ENCODE results near the gene ABLIM2.

Gene ABLIM2

GRCh38 chr4:8106451-8107025 lies 52.1 kb downstream of the ABLIM2 start:
- H3K9ac ChIP-seq (ENCODE audit: low read length) = no peak overlapping the region
- no peaks in the 10 kb centered on the region for H3K9me3 ChIP-seq (ENCODE audit: insufficient read depth, low read length)
- no peaks in the 10 kb centered on the region for H3K9me2 ChIP-seq (replicated peaks; ENCODE audit: insufficient read depth, low read length)
- no peaks in the 10 kb centered on the region for H3K36me3 ChIP-seq (ENCODE audit: low read length)
- no peak overlapping the region for H3K27ac ChIP-seq (ENCODE audit: low read depth, low read length)
- H3K79me2 ChIP-seq (ENCODE audit: insufficient read depth, low read length) = no peaks in the 10 kb centered on the region
- H2AFZ ChIP-seq (ENCODE audit: low read depth, low read length, severe bottlenecking) = no peak overlapping the region
- H3K4me2 ChIP-seq (ENCODE audit: low read depth, low read length, poor library complexity, severe bottlenecking) = no peak overlapping the region
- no peaks in the 10 kb centered on the region for H4K20me1 ChIP-seq (ENCODE audit: low read depth, low read length)
- H3K27me3 ChIP-seq (ENCODE audit: low read length) = no peaks in the 10 kb centered on the region
- TF ChIP-seq EZH2phosphoT487 (conservative IDR thresholded peaks at IDR 0.05; ENCODE audit: low read length) (no peak), CTCF (IDR thresholded peaks at IDR 0.05; ENCODE audit: insufficient read depth, low read length, poor library complexity, severe bottlenecking) (no peak)
- no peak overlapping the region for H3K4me3 ChIP-seq (ENCODE audit: insufficient read depth, low read length, poor library complexity, severe bottlenecking)
- no peaks in the 10 kb centered on the region for H3F3A ChIP-seq (ENCODE audit: insufficient read depth)

GRCh38 chr4:8105306-8106100 lies 53.1 kb downstream of the ABLIM2 start:
- Histone ChIP-seq H3K27ac (ENCODE audit: low read depth, low read length) (no peak overlapping the region), H4K20me1 (ENCODE audit: low read depth, low read length) (no peaks in the 10 kb centered on the region), H3K36me3 (ENCODE audit: low read length) (no peaks in the 10 kb centered on the region), H3K4me2 (ENCODE audit: low read depth, low read length, poor library complexity, severe bottlenecking) (no peak overlapping the region), H3K27me3 (ENCODE audit: low read length) (no peaks in the 10 kb centered on the region), H3K79me2 (ENCODE audit: insufficient read depth, low read length) (no peaks in the 10 kb centered on the region), H3K9me2 (replicated peaks; ENCODE audit: insufficient read depth, low read length) (no peaks in the 10 kb centered on the region), H3F3A (ENCODE audit: insufficient read depth) (no peaks in the 10 kb centered on the region), H2AFZ (ENCODE audit: low read depth, low read length, severe bottlenecking) (no peak overlapping the region), H3K9ac (ENCODE audit: low read length) (no peak overlapping the region), H3K9me3 (ENCODE audit: insufficient read depth, low read length) (no peaks in the 10 kb centered on the region), H3K4me3 (ENCODE audit: insufficient read depth, low read length, poor library complexity, severe bottlenecking) (no peak overlapping the region)
- no peak for TF ChIP-seq CTCF (IDR thresholded peaks at IDR 0.05; ENCODE audit: insufficient read depth, low read length, poor library complexity, severe bottlenecking)
- TF ChIP-seq EZH2phosphoT487 (conservative IDR thresholded peaks at IDR 0.05; ENCODE audit: low read length) = no peak

GRCh38 chr4:8104491-8105305 lies 53.9 kb downstream of the ABLIM2 start:
- H3K9me2 ChIP-seq (replicated peaks; ENCODE audit: insufficient read depth, low read length) = no peaks in the 10 kb centered on the region
- no peak overlapping the region for H3K4me3 ChIP-seq (ENCODE audit: insufficient read depth, low read length, poor library complexity, severe bottlenecking)
- TF ChIP-seq EZH2phosphoT487 (conservative IDR thresholded peaks at IDR 0.05; ENCODE audit: low read length) (no peak), CTCF (IDR thresholded peaks at IDR 0.05; ENCODE audit: insufficient read depth, low read length, poor library complexity, severe bottlenecking) (no peak)
- no peaks in the 10 kb centered on the region for H3K9me3 ChIP-seq (ENCODE audit: insufficient read depth, low read length)
- H3K9ac ChIP-seq (ENCODE audit: low read length) = no peak overlapping the region
- no peaks in the 10 kb centered on the region for H3K36me3 ChIP-seq (ENCODE audit: low read length)
- H3K79me2 ChIP-seq (ENCODE audit: insufficient read depth, low read length) = no peaks in the 10 kb centered on the region
- H2AFZ ChIP-seq (ENCODE audit: low read depth, low read length, severe bottlenecking) = no peak overlapping the region
- H3K4me2 ChIP-seq (ENCODE audit: low read depth, low read length, poor library complexity, severe bottlenecking) = no peak overlapping the region
- H3K27ac ChIP-seq (ENCODE audit: low read depth, low read length) = no peak overlapping the region
- no peaks in the 10 kb centered on the region for H3F3A ChIP-seq (ENCODE audit: insufficient read depth)
- H4K20me1 ChIP-seq (ENCODE audit: low read depth, low read length) = no peaks in the 10 kb centered on the region
- no peaks in the 10 kb centered on the region for H3K27me3 ChIP-seq (ENCODE audit: low read length)
